Measurements from ENCODE around the gene POU6F2.

POU6F2 gene

GRCh38 chr7:39517240-39517639 is 539.5 kb downstream of the POU6F2 start:
- no peak for TF ChIP-seq ZFX (IDR thresholded peaks at IDR 0.05; ENCODE audit: borderline replicate concordance)
- TF ChIP-seq CTCF (IDR thresholded peaks at IDR 0.05), result no peak
- no peak overlapping the region for H3K27ac ChIP-seq

All from 22Rv1 (cell line).